ENCODE data around the gene BOD1L2.

DNA sequence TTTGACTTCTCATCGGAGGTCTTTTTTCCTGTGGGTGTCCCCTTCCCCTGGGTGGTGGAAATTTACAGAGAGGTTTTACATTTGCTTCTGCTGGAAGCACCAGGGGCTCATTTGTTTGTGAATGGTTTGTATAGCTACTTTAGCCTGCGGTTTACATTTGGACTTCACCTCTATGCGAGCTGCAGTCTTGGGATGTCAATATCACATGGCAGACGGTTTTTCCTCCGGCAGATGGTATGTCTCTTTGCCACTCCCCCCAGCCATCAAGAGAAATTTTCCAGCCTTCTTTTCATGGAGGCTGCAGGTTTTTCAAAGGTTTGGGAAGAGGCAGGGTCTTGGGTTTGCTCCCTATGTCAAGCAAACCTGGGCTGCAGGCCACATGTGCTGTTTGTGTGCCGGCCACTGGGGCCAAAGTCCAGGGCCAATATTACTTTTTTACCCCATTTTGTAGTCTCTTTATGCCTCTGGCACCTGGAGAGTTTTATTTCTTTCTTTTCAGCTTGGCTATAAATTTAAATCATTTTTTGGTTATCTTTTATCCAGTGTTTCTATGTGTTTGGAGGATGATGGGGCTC, 23.9 kb upstream of the BOD1L2 start:
- TF ChIP-seq CTCF (optimal IDR thresholded peaks at IDR 0.05 in 1 of 3, IDR thresholded peaks at IDR 0.05 in 1 of 3, conservative IDR thresholded peaks at IDR 0.05 in 1 of 3; ENCODE audit: extremely low read depth in 1 of 3, insufficient read depth in 2 of 3, low read length in 3 of 3): no peak
- TF ChIP-seq EZH2 (IDR thresholded peaks at IDR 0.05; ENCODE audit: low read length): no peak
